Smooth muscle cell (in vitro differentiated cells): ENCODE measurements around the gene SKP2. TPM values are rescaled to one million over a fixed set of nuclear protein-coding genes. Genes with fewer than 3 reads are reported as not detected.

Experiments used
- DNase-seq: peaks from one replicate; lab custom pipeline; 2025; ENCODE audit not compliant: unreplicated experiment; lab: John Stamatoyannopoulos, UW
- H2AFZ ChIP-seq: fragments of 200-600 bp; sonication (generic); 2 replicates; pipeline ENCODE4 v1.6.0; 2016; ENCODE audit warnings: antibody characterized with exemption, low read depth, mild to moderate bottlenecking
- H3F3A ChIP-seq: fragments of 200-600 bp; sonication (generic); 2 replicates; pipeline ENCODE4 v1.6.0; 2017; ENCODE audit warnings: antibody characterized with exemption, low read depth
- H3K27ac ChIP-seq: fragments of 200-600 bp; sonication (generic); 2 replicates; pipeline ENCODE4 v1.5.1; 2016; ENCODE audit warnings: low read depth, mild to moderate bottlenecking
- H3K27me3 ChIP-seq: fragments of 200-600 bp; sonication (generic); 2 replicates; pipeline ENCODE4 v1.6.1; 2016; ENCODE audit warnings: low read depth, mild to moderate bottlenecking
- H3K36me3 ChIP-seq: fragments of 200-600 bp; sonication (generic); 2 replicates; pipeline ENCODE4 v1.5.1; 2016; ENCODE audit warnings: low read depth
- H3K4me1 ChIP-seq: fragments of 200-600 bp; sonication (generic); 2 replicates; pipeline ENCODE4 v1.5.1; 2016; ENCODE audit warnings: low read depth
- H3K4me2 ChIP-seq: fragments of 200-600 bp; sonication (generic); 2 replicates; pipeline ENCODE4 v1.6.0; 2016; ENCODE audit warnings: mild to moderate bottlenecking
- H3K4me3 ChIP-seq: fragments of 200-600 bp; sonication (generic); 2 replicates; pipeline ENCODE4 v1.5.1; 2016; ENCODE audit warnings: mild to moderate bottlenecking
- H3K79me2 ChIP-seq: fragments of 200-600 bp; sonication (generic); 2 replicates; pipeline ENCODE4 v1.6.0; 2016; ENCODE audit warnings: low read depth, mild to moderate bottlenecking
- H3K9ac ChIP-seq: fragments of 200-600 bp; sonication (generic); 2 replicates; pipeline ENCODE4 v1.6.0; 2016; ENCODE audit warnings: low read depth
- H3K9me3 ChIP-seq: fragments of 200-600 bp; sonication (generic); replicated peaks from 2 replicates; pipeline ENCODE4 v1.5.1; 2016; ENCODE audit warnings: low read depth
- H4K20me1 ChIP-seq: fragments of 200-600 bp; sonication (generic); 2 replicates; pipeline ENCODE4 v1.6.0; 2016; ENCODE audit warnings: low read depth
- WGBS: methylation state at CpG from one replicate; pipeline ENCODE4 v1.1.7; 2016; ENCODE audit warnings: low lambda C conversion rate; 5-methylcytosine and 5-hydroxymethylcytosine counted together
- polyA plus RNA-seq: library from polyadenylated mRNA; unstranded; fragments of >200 nt; fragmentation: Nextera tagmentation; extraction: Ambion mirVana; gene quantifications from 2 replicates; pipeline ENCODE4 v1.2.1, GENCODE V29; 2016
- total RNA-seq: library from RNA; depleted of rRNA; stranded (reverse); fragments of >200 nt; gene quantifications from 2 replicates; pipeline ENCODE4 v1.2.3, GENCODE V29; 2014
- TF ChIP-seq, protein P1 (sequence below): fragments of 200-600 bp; sonication (generic); IDR thresholded peaks from 2 replicates; pipeline ENCODE4 v1.5.1; 2017; ENCODE audit warnings: borderline replicate concordance, mild to moderate bottlenecking, antibody characterized with exemption; ENCODE audit not compliant: insufficient read depth, poor library complexity, severe bottlenecking

Gene SKP2
- total and polyA plus RNA-seq, 2 experiments from 2014 or later = 38.8 to 53.8 TPM

DNA sequence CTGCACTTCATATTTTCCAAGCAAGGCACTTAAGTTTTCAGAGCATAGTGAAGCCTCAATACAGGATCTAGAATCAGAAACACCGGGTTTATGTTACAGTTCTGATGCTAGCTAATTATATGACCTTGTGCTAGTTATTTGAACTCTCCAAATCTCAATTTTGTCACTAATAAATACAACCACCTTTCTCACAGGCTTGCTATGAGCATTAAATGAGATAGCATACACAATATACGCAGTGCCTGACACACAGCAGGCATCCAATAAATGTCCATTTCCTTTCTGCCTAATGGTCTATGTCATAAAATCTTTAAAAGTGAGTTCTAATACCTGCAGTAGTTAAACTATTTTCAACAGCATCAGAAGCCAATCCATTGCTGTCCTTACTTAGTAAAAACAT is 56.9 kb downstream of the SKP2 start:
- H3K27me3 ChIP-seq = no peaks in the 10 kb centered on the region
- peaks cover 3% of the 10 kb centered on the region for H3K36me3 ChIP-seq
- no peak overlapping the region for H3K4me2 ChIP-seq
- no peaks in the 10 kb centered on the region for H3K9me3 ChIP-seq
- no peak overlapping the region for H3K9ac ChIP-seq
- TF ChIP-seq, protein P1, sequence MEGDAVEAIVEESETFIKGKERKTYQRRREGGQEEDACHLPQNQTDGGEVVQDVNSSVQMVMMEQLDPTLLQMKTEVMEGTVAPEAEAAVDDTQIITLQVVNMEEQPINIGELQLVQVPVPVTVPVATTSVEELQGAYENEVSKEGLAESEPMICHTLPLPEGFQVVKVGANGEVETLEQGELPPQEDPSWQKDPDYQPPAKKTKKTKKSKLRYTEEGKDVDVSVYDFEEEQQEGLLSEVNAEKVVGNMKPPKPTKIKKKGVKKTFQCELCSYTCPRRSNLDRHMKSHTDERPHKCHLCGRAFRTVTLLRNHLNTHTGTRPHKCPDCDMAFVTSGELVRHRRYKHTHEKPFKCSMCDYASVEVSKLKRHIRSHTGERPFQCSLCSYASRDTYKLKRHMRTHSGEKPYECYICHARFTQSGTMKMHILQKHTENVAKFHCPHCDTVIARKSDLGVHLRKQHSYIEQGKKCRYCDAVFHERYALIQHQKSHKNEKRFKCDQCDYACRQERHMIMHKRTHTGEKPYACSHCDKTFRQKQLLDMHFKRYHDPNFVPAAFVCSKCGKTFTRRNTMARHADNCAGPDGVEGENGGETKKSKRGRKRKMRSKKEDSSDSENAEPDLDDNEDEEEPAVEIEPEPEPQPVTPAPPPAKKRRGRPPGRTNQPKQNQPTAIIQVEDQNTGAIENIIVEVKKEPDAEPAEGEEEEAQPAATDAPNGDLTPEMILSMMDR = no peak
- H3K79me2 ChIP-seq = no peaks in the 10 kb centered on the region
- no peak overlapping the region for H2AFZ ChIP-seq
- no peak overlapping the region for H3K4me3 ChIP-seq
- H3F3A ChIP-seq = no peaks in the 10 kb centered on the region
- H3K4me1 ChIP-seq = no peaks in the 10 kb centered on the region
- no peak for DNase-seq
- H4K20me1 ChIP-seq = no peaks in the 10 kb centered on the region
- WGBS = 91% methylated on average over 2 of the region's 2 CpGs
- no peak overlapping the region for H3K27ac ChIP-seq

DNA sequence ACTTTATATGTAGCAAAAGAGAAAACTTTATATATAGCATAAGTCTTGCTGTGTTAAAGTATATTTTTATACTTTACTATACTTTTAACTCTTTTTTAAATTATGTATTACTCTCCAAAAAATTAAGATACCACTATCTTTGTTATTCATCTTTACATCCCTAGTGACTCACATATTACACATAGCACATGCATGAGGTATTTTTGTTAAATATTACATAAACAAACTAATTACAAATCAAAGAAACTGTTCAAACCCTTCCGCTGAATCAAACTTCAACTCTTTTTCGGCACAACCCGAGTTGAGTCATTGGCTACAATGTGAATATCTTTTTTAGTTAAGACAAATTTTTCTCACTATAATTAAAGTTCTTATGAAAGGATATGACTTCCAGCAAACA is 57.8 kb downstream of the SKP2 start:
- TF ChIP-seq, protein P1 = no peak

DNA sequence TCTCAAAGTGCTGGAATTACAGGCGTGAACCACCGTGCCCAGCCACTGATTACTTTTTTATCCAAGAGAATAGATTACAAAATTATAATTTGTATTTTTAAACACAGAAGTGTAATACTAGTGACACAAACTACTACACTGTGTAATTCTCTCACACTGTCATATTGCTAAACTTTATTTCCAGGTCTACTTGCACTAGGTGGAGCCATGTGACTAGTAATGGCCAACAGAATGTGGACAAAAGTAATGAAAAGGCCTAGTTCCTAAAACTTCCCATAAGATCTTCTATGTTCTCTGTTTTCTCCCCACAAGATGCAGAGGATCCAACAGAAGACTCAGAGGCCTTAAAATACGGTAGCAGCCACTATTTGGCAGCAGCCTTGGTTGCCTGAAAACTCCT is 62.5 kb downstream of the SKP2 start:
- H3K4me3 ChIP-seq = no peak overlapping the region
- no peak overlapping the region for H3K9ac ChIP-seq
- H3K4me2 ChIP-seq = no peak overlapping the region
- H3K9me3 ChIP-seq = no peaks in the 10 kb centered on the region
- H3K36me3 ChIP-seq = no peaks in the 10 kb centered on the region
- TF ChIP-seq, protein P1 = no peak
- H3F3A ChIP-seq = no peaks in the 10 kb centered on the region
- H4K20me1 ChIP-seq = no peaks in the 10 kb centered on the region
- no peaks in the 10 kb centered on the region for H3K27me3 ChIP-seq
- no peaks in the 10 kb centered on the region for H3K79me2 ChIP-seq
- DNase-seq = no peak
- no peak overlapping the region for H3K27ac ChIP-seq
- no peak overlapping the region for H2AFZ ChIP-seq
- no peaks in the 10 kb centered on the region for H3K4me1 ChIP-seq
- WGBS = 100% methylated on average over 3 of the region's 3 CpGs

More for the DNA sequence above, 57.8 kb downstream of the SKP2 start:
- Histone ChIP-seq H3K36me3 (peaks cover 3% of the 10 kb centered on the region), H3K27me3 (no peaks in the 10 kb centered on the region), H2AFZ (no peak overlapping the region), H3K9ac (no peak overlapping the region), H3K27ac (no peak overlapping the region), H3K4me1 (no peaks in the 10 kb centered on the region), H3K79me2 (no peaks in the 10 kb centered on the region), H4K20me1 (no peaks in the 10 kb centered on the region), H3K4me2 (no peak overlapping the region), H3K4me3 (no peak overlapping the region), H3K9me3 (no peaks in the 10 kb centered on the region), H3F3A (no peaks in the 10 kb centered on the region)
- no peak for DNase-seq
- 74% methylated on average over 3 of the region's 3 CpGs for WGBS

- DNase-seq = no peak
- Histone ChIP-seq H3K9ac (no peak overlapping the region), H3K79me2 (no peaks in the 10 kb centered on the region), H3K27ac (no peak overlapping the region), H3K9me3 (no peaks in the 10 kb centered on the region), H3K4me3 (no peak overlapping the region), H3K4me2 (no peak overlapping the region), H3K4me1 (no peaks in the 10 kb centered on the region), H3K36me3 (peaks cover 7% of the 10 kb centered on the region), H2AFZ (no peak overlapping the region), H3F3A (no peaks in the 10 kb centered on the region), H3K27me3 (no peaks in the 10 kb centered on the region), H4K20me1 (no peaks in the 10 kb centered on the region)
- WGBS = 92% methylated on average over 2 of the region's 2 CpGs
- TF ChIP-seq, protein P1 = no peak
These were observed 64.0 kb downstream of the SKP2 start for GRCh38 chr5:36215910-36216309.
